HepG2 (cell line): ENCODE data around the gene CYP4F8. TPM values are rescaled to one million over a fixed set of nuclear protein-coding genes. Genes with fewer than 3 reads are reported as not detected.

Experiments used
- EED ChIP-seq: sonication (generic); formaldehyde crosslinking; IDR thresholded peaks from 2 replicates; pipeline ENCODE4 v1.5.0; 2020; ENCODE audit warnings: mild to moderate bottlenecking, missing genetic modification reagents
- GTF3A ChIP-seq: sonication (generic); formaldehyde crosslinking; conservative IDR thresholded peaks from 2 replicates; pipeline ENCODE4 v1.4.0; 2020; ENCODE audit warnings: mild to moderate bottlenecking, missing genetic modification reagents
- HNF4G ChIP-seq, 2 experiments: sonication (generic) in 1 of 2; formaldehyde crosslinking in 1 of 2; IDR thresholded peaks; 2 replicates each; pipeline versions ENCODE4 v1.4.0 to v1.6.1; 2011 to 2020; ENCODE audit warnings: borderline replicate concordance in 2 of 2, low read depth in 2 of 2, mild to moderate bottlenecking in 2 of 2, low read length in 1 of 2, missing genetic modification reagents in 1 of 2, moderate library complexity in 1 of 2
- HOXD1 ChIP-seq: sonication (generic); formaldehyde crosslinking; IDR thresholded peaks from 2 replicates; pipeline ENCODE4 v1.5.0; 2020; ENCODE audit warnings: missing genetic modification reagents
- KDM1A ChIP-seq: IDR thresholded peaks from 2 replicates; pipeline ENCODE4 v1.6.1; 2016; ENCODE audit warnings: missing compliant biosample characterization
- KMT2A ChIP-seq: sonication (generic); formaldehyde crosslinking; IDR thresholded peaks from 2 replicates; pipeline ENCODE4 v1.4.0; 2020; ENCODE audit warnings: missing genetic modification reagents
- ONECUT2 ChIP-seq: sonication (generic); formaldehyde crosslinking; IDR thresholded peaks from 2 replicates; pipeline ENCODE4 v1.4.0; 2020; ENCODE audit warnings: missing genetic modification reagents
- RBM22 ChIP-seq: fragments of 200-400 bp; formaldehyde crosslinking; optimal IDR thresholded peaks from 2 replicates; pipeline ENCODE3; 2017; ENCODE audit warnings: mild to moderate bottlenecking, low read length, moderate library complexity
- SIN3A ChIP-seq: IDR thresholded peaks from 2 replicates; pipeline ENCODE4 v1.6.1; 2011; ENCODE audit warnings: low read depth, mild to moderate bottlenecking, control low read depth, low read length, borderline replicate concordance
- ZNF317 ChIP-seq: sonication (generic); formaldehyde crosslinking; IDR thresholded peaks from 2 replicates; pipeline ENCODE4 v1.5.0; 2020; ENCODE audit warnings: mild to moderate bottlenecking, missing genetic modification reagents
- ZNF367 ChIP-seq: sonication (generic); formaldehyde crosslinking; IDR thresholded peaks from 2 replicates; pipeline ENCODE4 v1.4.0; 2020; ENCODE audit warnings: missing genetic modification reagents, borderline replicate concordance
- ZNF660 ChIP-seq: sonication (generic); formaldehyde crosslinking; IDR thresholded peaks from 2 replicates; pipeline ENCODE4 v1.5.1; 2020; ENCODE audit warnings: mild to moderate bottlenecking, low read depth, missing genetic modification reagents, borderline replicate concordance
- ZSCAN20 ChIP-seq: sonication (generic); formaldehyde crosslinking; IDR thresholded peaks from 2 replicates; pipeline ENCODE4 v1.4.0; 2020; ENCODE audit warnings: missing genetic modification reagents, mild to moderate bottlenecking, borderline replicate concordance
- polyA plus RNA-seq, 8 experiments: library from polyadenylated mRNA; depleted of rRNA in 3 of 8; stranded (reverse) in 7 of 8; unstranded in 1 of 8; fragments of >200 nt; fragmentation: Illumina TruSeq in 4 of 8; extraction: Trizol in 4 of 8; gene quantifications; 2 replicates each; pipeline versions ENCODE4 v1.2.1 to v1.2.3, GENCODE V29; 2011 to 2016; ENCODE audit warnings: low read depth in 4 of 8, missing spikeins in 1 of 8, mixed read lengths in 1 of 8; ENCODE audit not compliant: insufficient read depth in 1 of 8
- total RNA-seq, 5 experiments: library from RNA; depleted of rRNA; stranded (reverse); fragments of >200 nt; fragmentation: Illumina TruSeq; extraction: Trizol; gene quantifications; 2 replicates each; pipeline ENCODE4 v1.2.3, GENCODE V29; 2016; ENCODE audit warnings: low read depth in 1 of 5
- TF ChIP-seq, protein P1 (sequence below): sonication (generic); formaldehyde crosslinking; IDR thresholded peaks from 2 replicates; pipeline ENCODE4 v1.4.0; 2020; ENCODE audit warnings: missing genetic modification reagents
- TF ChIP-seq, protein P2 (sequence below): sonication (generic); formaldehyde crosslinking; IDR thresholded peaks from 2 replicates; pipeline ENCODE4 v1.5.0; 2020; ENCODE audit warnings: missing genetic modification reagents
- TF ChIP-seq, protein P3 (sequence below): sonication (generic); formaldehyde crosslinking; IDR thresholded peaks from 2 replicates; pipeline ENCODE4; 2020; ENCODE audit warnings: missing genetic modification reagents, mild to moderate bottlenecking, borderline replicate concordance

Gene CYP4F8
- total and polyA plus RNA-seq, 2 of the 13 experiments (the other 11 are each of a cell fraction or from before 2014, with no cell fraction given): not detected

DNA sequence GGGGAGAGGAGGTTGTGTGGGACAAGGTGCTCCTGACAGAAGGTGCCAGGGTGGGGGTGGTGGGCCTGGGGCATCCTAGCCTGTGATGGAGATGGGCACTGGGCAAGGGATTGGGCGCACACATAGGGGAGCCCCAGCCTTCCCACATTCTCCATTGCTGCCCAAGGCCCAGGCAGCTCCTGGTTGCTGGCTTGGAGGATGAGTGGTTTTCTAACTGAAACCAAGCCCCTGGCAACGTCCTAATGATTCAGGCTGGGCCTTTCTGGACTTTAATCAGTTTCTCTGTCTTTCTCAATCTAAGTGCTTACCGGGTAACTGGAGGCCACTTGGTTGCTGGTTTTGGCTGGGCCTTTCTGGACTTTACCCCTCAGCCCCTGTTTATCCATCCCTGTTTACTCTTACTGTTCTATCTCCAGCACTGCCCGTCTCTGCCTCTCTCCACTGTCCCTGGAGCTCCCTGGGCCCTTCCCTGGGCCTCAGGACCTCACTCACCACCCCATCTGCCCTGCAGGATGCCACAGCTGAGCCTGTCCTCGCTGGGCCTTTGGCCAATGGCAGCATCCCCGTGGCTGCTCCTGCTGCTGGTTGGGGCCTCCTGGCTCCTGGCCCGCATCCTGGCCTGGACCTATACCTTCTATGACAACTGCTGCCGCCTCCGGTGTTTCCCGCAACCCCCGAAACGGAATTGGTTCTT is 26.0 kb downstream of the CYP4F8 start (continued):
- TF ChIP-seq, protein P1, sequence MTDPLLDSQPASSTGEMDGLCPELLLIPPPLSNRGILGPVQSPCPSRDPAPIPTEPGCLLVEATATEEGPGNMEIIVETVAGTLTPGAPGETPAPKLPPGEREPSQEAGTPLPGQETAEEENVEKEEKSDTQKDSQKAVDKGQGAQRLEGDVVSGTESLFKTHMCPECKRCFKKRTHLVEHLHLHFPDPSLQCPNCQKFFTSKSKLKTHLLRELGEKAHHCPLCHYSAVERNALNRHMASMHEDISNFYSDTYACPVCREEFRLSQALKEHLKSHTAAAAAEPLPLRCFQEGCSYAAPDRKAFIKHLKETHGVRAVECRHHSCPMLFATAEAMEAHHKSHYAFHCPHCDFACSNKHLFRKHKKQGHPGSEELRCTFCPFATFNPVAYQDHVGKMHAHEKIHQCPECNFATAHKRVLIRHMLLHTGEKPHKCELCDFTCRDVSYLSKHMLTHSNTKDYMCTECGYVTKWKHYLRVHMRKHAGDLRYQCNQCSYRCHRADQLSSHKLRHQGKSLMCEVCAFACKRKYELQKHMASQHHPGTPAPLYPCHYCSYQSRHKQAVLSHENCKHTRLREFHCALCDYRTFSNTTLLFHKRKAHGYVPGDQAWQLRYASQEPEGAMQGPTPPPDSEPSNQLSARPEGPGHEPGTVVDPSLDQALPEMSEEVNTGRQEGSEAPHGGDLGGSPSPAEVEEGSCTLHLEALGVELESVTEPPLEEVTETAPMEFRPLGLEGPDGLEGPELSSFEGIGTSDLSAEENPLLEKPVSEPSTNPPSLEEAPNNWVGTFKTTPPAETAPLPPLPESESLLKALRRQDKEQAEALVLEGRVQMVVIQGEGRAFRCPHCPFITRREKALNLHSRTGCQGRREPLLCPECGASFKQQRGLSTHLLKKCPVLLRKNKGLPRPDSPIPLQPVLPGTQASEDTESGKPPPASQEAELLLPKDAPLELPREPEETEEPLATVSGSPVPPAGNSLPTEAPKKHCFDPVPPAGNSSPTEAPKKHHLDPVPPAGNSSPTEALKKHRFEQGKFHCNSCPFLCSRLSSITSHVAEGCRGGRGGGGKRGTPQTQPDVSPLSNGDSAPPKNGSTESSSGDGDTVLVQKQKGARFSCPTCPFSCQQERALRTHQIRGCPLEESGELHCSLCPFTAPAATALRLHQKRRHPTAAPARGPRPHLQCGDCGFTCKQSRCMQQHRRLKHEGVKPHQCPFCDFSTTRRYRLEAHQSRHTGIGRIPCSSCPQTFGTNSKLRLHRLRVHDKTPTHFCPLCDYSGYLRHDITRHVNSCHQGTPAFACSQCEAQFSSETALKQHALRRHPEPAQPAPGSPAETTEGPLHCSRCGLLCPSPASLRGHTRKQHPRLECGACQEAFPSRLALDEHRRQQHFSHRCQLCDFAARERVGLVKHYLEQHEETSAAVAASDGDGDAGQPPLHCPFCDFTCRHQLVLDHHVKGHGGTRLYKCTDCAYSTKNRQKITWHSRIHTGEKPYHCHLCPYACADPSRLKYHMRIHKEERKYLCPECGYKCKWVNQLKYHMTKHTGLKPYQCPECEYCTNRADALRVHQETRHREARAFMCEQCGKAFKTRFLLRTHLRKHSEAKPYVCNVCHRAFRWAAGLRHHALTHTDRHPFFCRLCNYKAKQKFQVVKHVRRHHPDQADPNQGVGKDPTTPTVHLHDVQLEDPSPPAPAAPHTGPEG (CRISPR knock-in tag): no peak
- TF ChIP-seq ZNF367 (CRISPR knock-in tag) (no peak), ZNF317 (CRISPR knock-in tag) (no peak), KMT2A (CRISPR knock-in tag) (no peak), EED (CRISPR knock-in tag) (no peak), HNF4G (IDR thresholded peaks at IDR 0.05; ENCODE audit: borderline replicate concordance, low read depth, low read length) (peak; percentile 94), HNF4G (CRISPR knock-in tag; IDR thresholded peaks at IDR 0.05; ENCODE audit: borderline replicate concordance, low read depth) (peak; percentile 60; the same call in 1 of the 2 replicates), RBM22 (no peak), ONECUT2 (CRISPR knock-in tag) (no peak), HOXD1 (CRISPR knock-in tag) (no peak), ZSCAN20 (CRISPR knock-in tag) (no peak), GTF3A (CRISPR knock-in tag) (no peak), KDM1A (CRISPR knock-in tag) (0 out of 2 replicates have a peak, but pooled peaks have one; percentile 17), ZNF660 (no peak), SIN3A (peak; percentile 66; the same call in 1 of the 2 replicates)
- TF ChIP-seq, protein P2, sequence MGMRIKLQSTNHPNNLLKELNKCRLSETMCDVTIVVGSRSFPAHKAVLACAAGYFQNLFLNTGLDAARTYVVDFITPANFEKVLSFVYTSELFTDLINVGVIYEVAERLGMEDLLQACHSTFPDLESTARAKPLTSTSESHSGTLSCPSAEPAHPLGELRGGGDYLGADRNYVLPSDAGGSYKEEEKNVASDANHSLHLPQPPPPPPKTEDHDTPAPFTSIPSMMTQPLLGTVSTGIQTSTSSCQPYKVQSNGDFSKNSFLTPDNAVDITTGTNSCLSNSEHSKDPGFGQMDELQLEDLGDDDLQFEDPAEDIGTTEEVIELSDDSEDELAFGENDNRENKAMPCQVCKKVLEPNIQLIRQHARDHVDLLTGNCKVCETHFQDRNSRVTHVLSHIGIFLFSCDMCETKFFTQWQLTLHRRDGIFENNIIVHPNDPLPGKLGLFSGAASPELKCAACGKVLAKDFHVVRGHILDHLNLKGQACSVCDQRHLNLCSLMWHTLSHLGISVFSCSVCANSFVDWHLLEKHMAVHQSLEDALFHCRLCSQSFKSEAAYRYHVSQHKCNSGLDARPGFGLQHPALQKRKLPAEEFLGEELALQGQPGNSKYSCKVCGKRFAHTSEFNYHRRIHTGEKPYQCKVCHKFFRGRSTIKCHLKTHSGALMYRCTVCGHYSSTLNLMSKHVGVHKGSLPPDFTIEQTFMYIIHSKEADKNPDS (CRISPR knock-in tag): no peak
- TF ChIP-seq, protein P3, sequence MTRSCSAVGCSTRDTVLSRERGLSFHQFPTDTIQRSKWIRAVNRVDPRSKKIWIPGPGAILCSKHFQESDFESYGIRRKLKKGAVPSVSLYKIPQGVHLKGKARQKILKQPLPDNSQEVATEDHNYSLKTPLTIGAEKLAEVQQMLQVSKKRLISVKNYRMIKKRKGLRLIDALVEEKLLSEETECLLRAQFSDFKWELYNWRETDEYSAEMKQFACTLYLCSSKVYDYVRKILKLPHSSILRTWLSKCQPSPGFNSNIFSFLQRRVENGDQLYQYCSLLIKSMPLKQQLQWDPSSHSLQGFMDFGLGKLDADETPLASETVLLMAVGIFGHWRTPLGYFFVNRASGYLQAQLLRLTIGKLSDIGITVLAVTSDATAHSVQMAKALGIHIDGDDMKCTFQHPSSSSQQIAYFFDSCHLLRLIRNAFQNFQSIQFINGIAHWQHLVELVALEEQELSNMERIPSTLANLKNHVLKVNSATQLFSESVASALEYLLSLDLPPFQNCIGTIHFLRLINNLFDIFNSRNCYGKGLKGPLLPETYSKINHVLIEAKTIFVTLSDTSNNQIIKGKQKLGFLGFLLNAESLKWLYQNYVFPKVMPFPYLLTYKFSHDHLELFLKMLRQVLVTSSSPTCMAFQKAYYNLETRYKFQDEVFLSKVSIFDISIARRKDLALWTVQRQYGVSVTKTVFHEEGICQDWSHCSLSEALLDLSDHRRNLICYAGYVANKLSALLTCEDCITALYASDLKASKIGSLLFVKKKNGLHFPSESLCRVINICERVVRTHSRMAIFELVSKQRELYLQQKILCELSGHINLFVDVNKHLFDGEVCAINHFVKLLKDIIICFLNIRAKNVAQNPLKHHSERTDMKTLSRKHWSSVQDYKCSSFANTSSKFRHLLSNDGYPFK (CRISPR knock-in tag): no peak
